COR-L47 (cell line): ENCODE measurements around the gene SUCLG2.

Experiments
- DNase-seq: peaks from one replicate; lab custom pipeline; 2025; lab: John Stamatoyannopoulos, UW

Gene SUCLG2

GRCh38 chr3:67384760-67385397 lies 269.5 kb downstream of the SUCLG2 start:
- no peak for DNase-seq

GRCh38 chr3:67384016-67384415 lies 270.4 kb downstream of the SUCLG2 start:
- DNase-seq, result no peak

- DNase-seq, result no peak
Measured at GRCh38 chr3:67383379-67383778, 271.0 kb downstream of the SUCLG2 start.

- DNase-seq, result no peak
Measured at GRCh38 chr3:67382536-67382935, 271.9 kb downstream of the SUCLG2 start.

GRCh38 chr3:67381667-67382272 lies 272.6 kb downstream of the SUCLG2 start:
- peak; percentile 4 for DNase-seq

- no peak for DNase-seq
Measured at GRCh38 chr3:67380118-67380517, 274.3 kb downstream of the SUCLG2 start.

GRCh38 chr3:67377299-67377698 lies 277.1 kb downstream of the SUCLG2 start:
- DNase-seq, result no peak

GRCh38 chr3:67376416-67376815 lies 278.0 kb downstream of the SUCLG2 start:
- no peak for DNase-seq

GRCh38 chr3:67375976-67376375 lies 278.4 kb downstream of the SUCLG2 start:
- no peak for DNase-seq

- DNase-seq, result no peak
Measured at GRCh38 chr3:67362686-67363085, 291.7 kb downstream of the SUCLG2 start.

GRCh38 chr3:67361770-67362169 lies 292.6 kb downstream of the SUCLG2 start:
- DNase-seq, result no peak

- no peak for DNase-seq
Measured at GRCh38 chr3:67361323-67361722, 293.1 kb downstream of the SUCLG2 start.

- peak; percentile 30 for DNase-seq
Measured at GRCh38 chr3:67357610-67358458, 296.6 kb downstream of the SUCLG2 start.

- no peak for DNase-seq
Measured at GRCh38 chr3:67349551-67350174, 304.7 kb downstream of the SUCLG2 start.

GRCh38 chr3:67346081-67346480 lies 308.3 kb downstream of the SUCLG2 start:
- no peak for DNase-seq

- no peak for DNase-seq
Measured at GRCh38 chr3:67335813-67336212, 318.6 kb downstream of the SUCLG2 start.

GRCh38 chr3:67334588-67334987 lies 319.8 kb downstream of the SUCLG2 start:
- no peak for DNase-seq

GRCh38 chr3:67329358-67329757 lies 325.1 kb downstream of the SUCLG2 start:
- DNase-seq, result no peak

GRCh38 chr3:67327582-67327981 lies 326.8 kb downstream of the SUCLG2 start:
- no peak for DNase-seq

- no peak for DNase-seq
Measured at GRCh38 chr3:67325231-67325630, 329.2 kb downstream of the SUCLG2 start.
